HCT116 (cell line): ENCODE results near the gene ASCL1. TPM values are rescaled to one million over a fixed set of nuclear protein-coding genes. Genes with fewer than 3 reads are reported as not detected.

Experiments
- ATAC-seq: fragments of 200-7000 bp; cut with Tn5 transposase; 2 replicates; pipeline ENCODE4 v1.9.1; 2020; ENCODE audit warnings: mild to moderate bottlenecking, moderate library complexity
- BruUV-seq: library from RNA; stranded (reverse); fragments of 400-500 nt; replicated peaks from 2 replicates; lab custom pipeline; 2021; lab: Mats Ljungman, UMichigan
- CTCF ChIA-PET: fragments of 300-600 bp; sonication (Branson Sonifier 250); formaldehyde crosslinking; loops from one replicate; lab custom pipeline; 2021; ENCODE audit warnings: antibody characterized with exemption; lab: Charles Lee
- POLR2A ChIA-PET: fragments of 300-600, 350-600 bp; sonication (Branson Sonifier 250); formaldehyde crosslinking; loops from one replicate; lab custom pipeline; 2021; ENCODE audit warnings: antibody characterized with exemption; lab: Charles Lee
- RAD21 ChIA-PET, 2 experiments: fragments of 300-600 bp; sonication (Branson Sonifier 250); formaldehyde crosslinking; loops; one replicate each; lab custom pipeline; 2023; ENCODE audit warnings: low total read pairs in 2 of 2; ENCODE audit not compliant: uncharacterized antibody in 2 of 2, unreplicated experiment in 2 of 2, low non-redundant PET in 1 of 2; lab: Charles Lee
- DNase-seq: peaks from one replicate; pipeline ENCODE4 v3.0.0-alpha.2; 2010; ENCODE audit warnings: low read depth, low spot score
- H2AFZ ChIP-seq: fragments of 200-600 bp; shearing (Covaris generic), sonication (generic); 2 replicates; pipeline ENCODE4 v1.6.1; 2017; ENCODE audit warnings: low read depth, mixed run types, mixed read lengths, antibody characterized with exemption, low read length; ENCODE audit not compliant: poor library complexity, severe bottlenecking
- H3K27ac ChIP-seq: 2 replicates; pipeline ENCODE4 v1.5.1; 2012; ENCODE audit warnings: low read depth, low read length
- H3K27me3 ChIP-seq: fragments of 200-600 bp; sonication (generic); 2 replicates; pipeline ENCODE4 v1.6.1; 2016; ENCODE audit warnings: mixed run types, low read length, mixed read lengths; ENCODE audit not compliant: insufficient read depth
- H3K36me3 ChIP-seq, 2 experiments: fragments of 200-500 bp in 1 of 2; fragments of 200-600 bp in 1 of 2; sonication (Bioruptor generic) in 1 of 2; sonication (generic) in 1 of 2; 2 replicates each; pipeline versions ENCODE4 v1.5.1 to v1.6.1; 2014 to 2016; ENCODE audit warnings: low read length in 2 of 2, inconsistent platforms in 1 of 2, mixed read lengths in 1 of 2, mixed run types in 1 of 2; ENCODE audit not compliant: insufficient read depth in 2 of 2, control insufficient read depth in 1 of 2
- H3K4me1 ChIP-seq, 2 experiments: fragments of 200-600 bp in 1 of 2; sonication (generic) in 1 of 2; 2 replicates each; pipeline versions ENCODE4 v1.5.1 to v1.6.1; 2012 to 2017; ENCODE audit warnings: low read length in 2 of 2, inconsistent platforms in 1 of 2, mild to moderate bottlenecking in 1 of 2, mixed read lengths in 1 of 2, mixed run types in 1 of 2, moderate library complexity in 1 of 2; ENCODE audit not compliant: insufficient read depth in 2 of 2, control insufficient read depth in 1 of 2
- H3K4me2 ChIP-seq: fragments of 200-600 bp; sonication (generic); 2 replicates; pipeline ENCODE4 v1.6.1; 2017; ENCODE audit warnings: mixed run types, low read length, mixed read lengths
- H3K4me3 ChIP-seq, 2 experiments: fragments of 200-600 bp in 1 of 2; sonication (generic) in 1 of 2; replicated peaks in 1 of 2; 2 replicates each; pipeline ENCODE4 v1.5.1; 2011 to 2016; ENCODE audit warnings: low read length in 2 of 2, control low read depth in 1 of 2, low read depth in 1 of 2, mild to moderate bottlenecking in 1 of 2, mixed read lengths in 1 of 2, mixed run types in 1 of 2
- H3K79me2 ChIP-seq: fragments of 200-600 bp; sonication (generic); 2 replicates; pipeline ENCODE4 v1.6.1; 2017; ENCODE audit warnings: mild to moderate bottlenecking, mixed run types, low read length, moderate library complexity, mixed read lengths; ENCODE audit not compliant: insufficient read depth
- H3K9ac ChIP-seq: fragments of 200-600 bp; sonication (generic); 2 replicates; pipeline ENCODE4 v1.6.1; 2016; ENCODE audit warnings: low read length, mixed read lengths
- H3K9me2 ChIP-seq: fragments of 200-600 bp; sonication (generic), shearing (Covaris generic); 2 replicates; pipeline ENCODE4 v1.6.1; 2017; ENCODE audit warnings: mixed run types, mild to moderate bottlenecking, moderate library complexity; ENCODE audit not compliant: insufficient read depth
- H3K9me3 ChIP-seq, 2 experiments: fragments of 200-500 bp in 1 of 2; fragments of 200-600 bp in 1 of 2; sonication (Bioruptor generic) in 1 of 2; sonication (generic) in 1 of 2; 2 replicates each; pipeline ENCODE4 v1.6.1; 2014 to 2017; ENCODE audit warnings: low read length in 2 of 2, mixed read lengths in 2 of 2, inconsistent platforms in 1 of 2, low read depth in 1 of 2, mild to moderate bottlenecking in 1 of 2, mixed run types in 1 of 2, moderate library complexity in 1 of 2; ENCODE audit not compliant: control insufficient read depth in 1 of 2, insufficient read depth in 1 of 2
- H4K20me1 ChIP-seq: fragments of 200-600 bp; sonication (generic), shearing (Covaris generic); 2 replicates; pipeline ENCODE4 v1.6.1; 2017; ENCODE audit warnings: mixed run types, mild to moderate bottlenecking, moderate library complexity; ENCODE audit not compliant: insufficient read depth
- CBX3 ChIP-seq: IDR thresholded peaks from 2 replicates; pipeline ENCODE4 v1.6.1; 2012; ENCODE audit warnings: low read depth
- CEBPB ChIP-seq: IDR thresholded peaks from 2 replicates; pipeline ENCODE4 v1.6.1; 2012; ENCODE audit warnings: low read depth
- FOSL1 ChIP-seq: IDR thresholded peaks from 2 replicates; pipeline ENCODE4 v1.6.1; 2012; ENCODE audit warnings: low read depth
- SRF ChIP-seq: IDR thresholded peaks from 2 replicates; pipeline ENCODE4 v1.6.1; 2012; ENCODE audit warnings: low read depth
- TCF7L2 ChIP-seq: IDR thresholded peaks from 2 replicates; pipeline ENCODE4 v1.7.0; 2011; ENCODE audit warnings: borderline replicate concordance, inconsistent platforms; ENCODE audit not compliant: insufficient read depth, insufficient read length; ENCODE audit errors: extremely low read depth
- ZNF274 ChIP-seq: fragments of 200-500 bp; sonication (Bioruptor generic); IDR thresholded peaks from 2 replicates; pipeline ENCODE4 v1.6.1; 2014; ENCODE audit warnings: mild to moderate bottlenecking, low read depth, low read length, inconsistent platforms
- intact Hi-C: fragments of 100-400 bp; cut with micrococcal nuclease; formaldehyde crosslinking; loops from 2 replicates; pipeline ENCODE4 v1.10.0; 2022
- total RNA-seq: library from RNA; stranded (reverse); gene quantifications from one replicate; pipeline ENCODE4 v1.2.1, GENCODE V29; 2021; ENCODE audit not compliant: unreplicated experiment
- TF ChIP-seq, protein P1 (sequence below): IDR thresholded peaks from 2 replicates; pipeline ENCODE4 v1.6.1; 2011; ENCODE audit warnings: mild to moderate bottlenecking, low read length, moderate library complexity; ENCODE audit not compliant: insufficient replicate concordance; ENCODE audit errors: extremely low read depth
- TF ChIP-seq, protein P2 (sequence below), 3 experiments: fragments of 200-600 bp in 1 of 3; sonication (generic) in 1 of 3; IDR thresholded peaks in 2 of 3; conservative IDR thresholded peaks in 1 of 3; 2 replicates each; pipeline ENCODE4 v1.5.1; 2012 to 2017; ENCODE audit warnings: low read depth in 2 of 3, low read length in 2 of 3, antibody characterized with exemption in 1 of 3, borderline replicate concordance in 1 of 3, control low read depth in 1 of 3, mild to moderate bottlenecking in 1 of 3, mixed read lengths in 1 of 3, mixed run types in 1 of 3, moderate library complexity in 1 of 3; ENCODE audit not compliant: insufficient read depth in 1 of 3

ASCL1 gene
- total RNA-seq, 1 experiment from 2014 or later = not detected

DNA sequence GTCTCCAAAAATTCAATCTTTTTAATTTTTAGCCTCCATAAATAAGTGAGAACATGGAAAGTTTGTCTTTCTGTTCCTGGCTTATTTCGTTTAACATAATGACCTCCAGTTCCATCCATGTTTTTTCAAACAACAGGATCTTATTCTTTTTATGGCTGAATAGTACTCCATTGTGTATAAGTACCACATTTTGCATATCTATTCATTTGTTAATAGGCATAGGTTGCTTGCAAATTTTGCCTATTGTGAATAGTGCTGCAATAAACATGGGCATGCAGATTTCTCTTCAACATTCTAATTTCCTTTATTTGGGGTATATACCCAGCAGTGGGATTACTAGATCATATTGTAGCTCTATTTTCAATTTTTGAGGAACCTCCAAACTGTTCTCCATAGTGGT, 24.3 kb upstream of the ASCL1 start:
- ATAC-seq (no peak), DNase-seq (no peak)
- no TSS peak for BruUV-seq
- no peaks in the 10 kb centered on the region for H3K79me2 ChIP-seq
- H3K9me3 ChIP-seq = no peaks in the 10 kb centered on the region
- ChIA-PET RAD21 (no interaction called here), CTCF (no interaction called here), POLR2A (no interaction called here)
- no peaks in the 10 kb centered on the region for H3K9me2 ChIP-seq
- intact Hi-C loops = no loop called here
- no peaks in the 10 kb centered on the region for H4K20me1 ChIP-seq
- no peak overlapping the region for H2AFZ ChIP-seq
- no peak overlapping the region for H3K4me3 ChIP-seq
- peaks cover 30% of the 10 kb centered on the region for H3K27me3 ChIP-seq
- H3K9ac ChIP-seq = no peak overlapping the region
- no peak overlapping the region for H3K27ac ChIP-seq
- no peak overlapping the region for H3K4me2 ChIP-seq
- TF ChIP-seq CEBPB (no peak), SRF (no peak), ZNF274 (no peak), TCF7L2 (no peak), CBX3 (no peak), FOSL1 (no peak)
- TF ChIP-seq, protein P1, sequence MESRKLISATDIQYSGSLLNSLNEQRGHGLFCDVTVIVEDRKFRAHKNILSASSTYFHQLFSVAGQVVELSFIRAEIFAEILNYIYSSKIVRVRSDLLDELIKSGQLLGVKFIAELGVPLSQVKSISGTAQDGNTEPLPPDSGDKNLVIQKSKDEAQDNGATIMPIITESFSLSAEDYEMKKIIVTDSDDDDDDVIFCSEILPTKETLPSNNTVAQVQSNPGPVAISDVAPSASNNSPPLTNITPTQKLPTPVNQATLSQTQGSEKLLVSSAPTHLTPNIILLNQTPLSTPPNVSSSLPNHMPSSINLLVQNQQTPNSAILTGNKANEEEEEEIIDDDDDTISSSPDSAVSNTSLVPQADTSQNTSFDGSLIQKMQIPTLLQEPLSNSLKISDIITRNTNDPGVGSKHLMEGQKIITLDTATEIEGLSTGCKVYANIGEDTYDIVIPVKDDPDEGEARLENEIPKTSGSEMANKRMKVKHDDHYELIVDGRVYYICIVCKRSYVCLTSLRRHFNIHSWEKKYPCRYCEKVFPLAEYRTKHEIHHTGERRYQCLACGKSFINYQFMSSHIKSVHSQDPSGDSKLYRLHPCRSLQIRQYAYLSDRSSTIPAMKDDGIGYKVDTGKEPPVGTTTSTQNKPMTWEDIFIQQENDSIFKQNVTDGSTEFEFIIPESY = no peak
- TF ChIP-seq, protein P2, sequence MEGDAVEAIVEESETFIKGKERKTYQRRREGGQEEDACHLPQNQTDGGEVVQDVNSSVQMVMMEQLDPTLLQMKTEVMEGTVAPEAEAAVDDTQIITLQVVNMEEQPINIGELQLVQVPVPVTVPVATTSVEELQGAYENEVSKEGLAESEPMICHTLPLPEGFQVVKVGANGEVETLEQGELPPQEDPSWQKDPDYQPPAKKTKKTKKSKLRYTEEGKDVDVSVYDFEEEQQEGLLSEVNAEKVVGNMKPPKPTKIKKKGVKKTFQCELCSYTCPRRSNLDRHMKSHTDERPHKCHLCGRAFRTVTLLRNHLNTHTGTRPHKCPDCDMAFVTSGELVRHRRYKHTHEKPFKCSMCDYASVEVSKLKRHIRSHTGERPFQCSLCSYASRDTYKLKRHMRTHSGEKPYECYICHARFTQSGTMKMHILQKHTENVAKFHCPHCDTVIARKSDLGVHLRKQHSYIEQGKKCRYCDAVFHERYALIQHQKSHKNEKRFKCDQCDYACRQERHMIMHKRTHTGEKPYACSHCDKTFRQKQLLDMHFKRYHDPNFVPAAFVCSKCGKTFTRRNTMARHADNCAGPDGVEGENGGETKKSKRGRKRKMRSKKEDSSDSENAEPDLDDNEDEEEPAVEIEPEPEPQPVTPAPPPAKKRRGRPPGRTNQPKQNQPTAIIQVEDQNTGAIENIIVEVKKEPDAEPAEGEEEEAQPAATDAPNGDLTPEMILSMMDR (IDR thresholded peaks at IDR 0.05 in 2 of 3, conservative IDR thresholded peaks at IDR 0.05 in 1 of 3; ENCODE audit: borderline replicate concordance in 1 of 3, insufficient read depth in 1 of 3, low read depth in 2 of 3, low read length in 2 of 3) = no peak
- H3K36me3 ChIP-seq = no peaks in the 10 kb centered on the region
- H3K4me1 ChIP-seq = no peaks in the 10 kb centered on the region
